MG63 (cell line): ENCODE results near the gene CCN5. TPM values are rescaled to one million over a fixed set of nuclear protein-coding genes. Genes with fewer than 3 reads are reported as not detected.
"Not testable (repeated sequence)": the region's sequence is repeated elsewhere in the genome, so short reads cannot be mapped to it uniquely, and the experiment has no call there.

Source experiments
- DNase-seq: peaks from one replicate; pipeline ENCODE4 v3.0.0-alpha.2; 2020
- H3K27me3 ChIP-seq: fragments of 250-450 bp; sonication (Bioruptor Pico); 2 replicates; pipeline ENCODE4 v1.5.1; 2020; ENCODE audit warnings: mild to moderate bottlenecking, moderate library complexity
- H3K36me3 ChIP-seq: fragments of 250-450 bp; sonication (Bioruptor Pico); 2 replicates; pipeline ENCODE4 v1.5.1; 2020; ENCODE audit warnings: mild to moderate bottlenecking, moderate library complexity
- H3K4me3 ChIP-seq: fragments of 250-450 bp; sonication (Bioruptor Pico); 2 replicates; pipeline ENCODE4 v1.5.1; 2020; ENCODE audit warnings: mild to moderate bottlenecking, moderate library complexity
- H3K9me3 ChIP-seq: fragments of 250-450 bp; sonication (Bioruptor Pico); 2 replicates; pipeline ENCODE4 v1.5.1; 2020; ENCODE audit warnings: mild to moderate bottlenecking, moderate library complexity
- total RNA-seq: library from RNA; depleted of rRNA; stranded (reverse); fragments of >200 nt; shearing (Covaris generic); gene quantifications from 2 replicates; pipeline ENCODE4 v1.2.3, GENCODE V29; 2014; ENCODE audit warnings: low replicate concordance

Gene CCN5
- total RNA-seq, 1 experiment from 2014 or later, result 0.07 TPM

GRCh38 chr20:44691424-44692423 lies 23.4 kb upstream of the CCN5 start:
- H3K27me3 ChIP-seq, result no peaks in the 10 kb centered on the region
- no peaks in the 10 kb centered on the region for H3K36me3 ChIP-seq
- DNase-seq, result peak; percentile 86
- H3K9me3 ChIP-seq, result peaks cover 4% of the 10 kb centered on the region; the same call in 1 of the 2 replicates
- H3K4me3 ChIP-seq, result no peak overlapping the region

- Histone ChIP-seq H3K27me3 (no peaks in the 10 kb centered on the region), H3K36me3 (no peaks in the 10 kb centered on the region), H3K9me3 (peaks cover 4% of the 10 kb centered on the region; the same call in 1 of the 2 replicates), H3K4me3 (no peak overlapping the region)
- peak; percentile 99 for DNase-seq
These were observed 22.2 kb upstream of the CCN5 start for GRCh38 chr20:44692932-44693480.

DNA sequence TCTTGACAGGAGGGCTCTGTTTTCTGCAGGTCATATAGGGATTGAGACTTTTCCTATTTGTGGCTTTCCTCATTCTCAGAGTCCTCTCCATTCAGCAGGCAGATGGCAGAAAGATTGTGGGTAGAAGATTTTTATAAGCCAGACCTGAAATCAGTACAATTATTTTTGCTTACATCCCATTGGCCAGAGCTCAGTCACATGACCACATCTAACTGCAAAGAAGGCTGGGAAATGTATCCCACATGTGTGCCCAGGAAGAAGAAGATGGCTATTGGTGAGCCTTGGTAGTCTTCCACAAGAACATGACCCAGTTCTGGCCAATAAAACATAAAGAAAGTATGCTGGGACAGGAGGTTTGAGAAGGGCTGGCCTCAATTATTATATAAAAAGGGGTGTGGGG lies 21.5 kb upstream of the CCN5 start:
- no peak for DNase-seq
- no peaks in the 10 kb centered on the region for H3K36me3 ChIP-seq
- no peaks in the 10 kb centered on the region for H3K27me3 ChIP-seq
- H3K9me3 ChIP-seq, result peaks cover 4% of the 10 kb centered on the region; the same call in 1 of the 2 replicates
- H3K4me3 ChIP-seq, result no peak overlapping the region

DNA sequence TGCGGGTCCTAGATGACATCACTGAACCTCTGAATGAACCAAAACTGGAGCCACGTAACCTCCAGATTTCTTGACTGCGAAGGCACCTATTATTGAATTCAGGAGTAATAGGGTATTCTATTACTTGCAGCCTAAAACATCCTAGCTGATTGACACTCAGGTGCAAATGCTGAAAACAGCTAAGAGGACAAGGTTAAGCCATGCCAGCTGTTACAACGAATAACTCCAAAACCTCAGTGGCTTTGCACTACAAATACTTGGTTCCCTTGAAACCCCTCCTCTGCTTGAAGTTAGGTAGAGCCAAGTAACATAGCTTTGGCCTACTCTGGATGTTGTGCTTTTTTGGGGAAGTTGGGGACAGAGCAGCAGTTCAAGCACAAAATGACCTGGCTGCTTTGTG lies 21.0 kb upstream of the CCN5 start:
- DNase-seq, result no peak
- Histone ChIP-seq H3K27me3 (no peaks in the 10 kb centered on the region), H3K4me3 (no peak overlapping the region), H3K9me3 (peaks cover 4% of the 10 kb centered on the region; the same call in 1 of the 2 replicates), H3K36me3 (no peaks in the 10 kb centered on the region)

DNA sequence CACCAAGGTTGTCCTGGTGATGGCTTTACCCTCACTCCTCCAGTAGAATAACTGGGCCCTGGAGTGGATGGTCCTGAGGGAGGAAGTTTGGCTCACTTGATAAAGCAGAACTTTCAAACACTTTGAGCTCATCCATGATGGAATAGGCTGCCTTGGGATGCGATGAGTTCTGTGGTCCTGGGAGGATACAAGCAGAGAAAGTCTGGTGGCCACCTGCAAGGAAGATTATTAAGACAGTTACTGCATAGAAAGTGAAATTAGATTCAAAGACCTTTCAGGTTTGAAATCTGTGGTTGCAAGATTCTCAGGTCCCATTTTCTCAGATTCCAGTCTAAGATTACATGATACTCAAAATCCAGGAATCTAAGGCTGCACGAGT lies 19.9 kb upstream of the CCN5 start:
- no peak for DNase-seq
- H3K9me3 ChIP-seq, result peaks cover 4% of the 10 kb centered on the region; the same call in 1 of the 2 replicates
- H3K4me3 ChIP-seq, result no peak overlapping the region

GRCh38 chr20:44695674-44696300 lies 19.4 kb upstream of the CCN5 start:
- Histone ChIP-seq H3K27me3 (no peaks in the 10 kb centered on the region), H3K4me3 (no peak overlapping the region), H3K36me3 (no peaks in the 10 kb centered on the region), H3K9me3 (peaks cover 4% of the 10 kb centered on the region; the same call in 1 of the 2 replicates)
- DNase-seq, result no peak

More for the DNA sequence above, 19.9 kb upstream of the CCN5 start:
- H3K36me3 ChIP-seq, result no peaks in the 10 kb centered on the region
- no peaks in the 10 kb centered on the region for H3K27me3 ChIP-seq

DNA sequence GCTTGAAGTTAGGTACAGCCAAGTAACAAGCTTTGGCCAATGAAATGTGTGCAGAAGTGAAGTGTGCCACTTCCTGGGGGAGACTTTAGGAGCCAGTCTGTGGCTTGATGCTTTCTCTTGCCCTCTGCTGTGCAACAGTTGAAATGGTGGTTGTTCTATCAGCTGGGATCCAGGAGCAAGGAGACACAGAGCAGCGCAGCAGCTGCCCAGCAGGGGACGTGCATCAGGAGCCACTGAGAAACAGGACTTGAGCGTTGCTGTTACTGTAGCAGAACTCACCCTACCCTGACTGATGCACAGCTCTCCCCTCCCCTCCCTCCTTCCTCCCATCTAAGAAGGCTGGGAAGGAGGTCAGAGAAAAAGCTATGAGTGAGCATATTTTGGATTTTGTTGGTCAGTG lies 18.9 kb upstream of the CCN5 start:
- Histone ChIP-seq H3K27me3 (no peaks in the 10 kb centered on the region), H3K36me3 (no peaks in the 10 kb centered on the region), H3K9me3 (peaks cover 4% of the 10 kb centered on the region; the same call in 1 of the 2 replicates), H3K4me3 (no peak overlapping the region)
- DNase-seq, result no peak

DNA sequence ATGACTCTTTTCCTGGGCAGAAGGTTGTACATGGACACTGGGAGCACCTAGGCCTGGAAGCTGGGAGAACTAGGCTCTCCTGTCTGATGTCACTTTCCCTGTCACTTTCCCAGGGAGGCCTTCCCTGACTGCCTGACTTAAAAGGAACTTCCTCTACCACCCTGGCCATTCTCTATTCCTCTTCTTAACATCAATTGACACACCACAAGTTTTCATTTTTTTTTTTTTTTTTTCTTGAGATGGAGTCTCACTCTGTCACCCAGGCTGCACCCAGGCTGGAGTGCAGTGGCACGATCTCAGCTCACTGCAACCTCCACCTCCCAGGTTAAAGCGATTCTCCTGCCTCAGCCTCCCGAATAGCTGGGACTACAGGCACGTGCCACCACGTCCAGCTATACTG lies 18.1 kb upstream of the CCN5 start:
- not testable (repeated sequence) for H3K27me3 ChIP-seq, H3K9me3 ChIP-seq, H3K36me3 ChIP-seq, H3K4me3 ChIP-seq, DNase-seq

- no peak for DNase-seq
- no peaks in the 10 kb centered on the region for H3K27me3 ChIP-seq
- H3K36me3 ChIP-seq, result no peaks in the 10 kb centered on the region
- H3K9me3 ChIP-seq, result no peaks in the 10 kb centered on the region
- H3K4me3 ChIP-seq, result no peak overlapping the region
These were observed 16.8 kb upstream of the CCN5 start for GRCh38 chr20:44698351-44698750.

DNA sequence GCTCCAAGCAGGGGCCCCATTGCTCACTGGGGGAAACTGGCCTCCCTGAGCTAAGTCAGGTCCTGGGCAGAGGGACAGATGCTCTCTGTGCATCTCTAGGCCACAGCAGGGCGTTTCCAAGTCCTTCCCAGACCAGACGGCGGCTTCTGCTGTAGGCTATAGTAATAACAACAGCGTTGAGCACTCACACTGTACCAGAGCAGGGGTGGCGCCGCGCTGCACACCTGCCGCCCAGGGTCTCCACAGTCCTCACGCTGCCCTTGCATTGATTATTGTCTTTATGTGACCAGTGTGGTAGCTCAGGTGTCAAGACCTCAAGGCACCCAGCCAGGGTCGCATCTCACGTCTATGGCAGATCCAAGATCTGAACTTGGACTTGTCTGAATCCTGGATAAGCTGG lies 14.9 kb upstream of the CCN5 start:
- no peak for DNase-seq
- no peaks in the 10 kb centered on the region for H3K9me3 ChIP-seq

GRCh38 chr20:44701118-44701857 lies 13.9 kb upstream of the CCN5 start:
- Histone ChIP-seq H3K4me3 (no peak overlapping the region), H3K36me3 (no peaks in the 10 kb centered on the region), H3K9me3 (no peaks in the 10 kb centered on the region), H3K27me3 (no peaks in the 10 kb centered on the region)
- DNase-seq, result no peak

More for the DNA sequence above, 14.9 kb upstream of the CCN5 start:
- no peak overlapping the region for H3K4me3 ChIP-seq
- no peaks in the 10 kb centered on the region for H3K36me3 ChIP-seq
- H3K27me3 ChIP-seq, result no peaks in the 10 kb centered on the region

DNA sequence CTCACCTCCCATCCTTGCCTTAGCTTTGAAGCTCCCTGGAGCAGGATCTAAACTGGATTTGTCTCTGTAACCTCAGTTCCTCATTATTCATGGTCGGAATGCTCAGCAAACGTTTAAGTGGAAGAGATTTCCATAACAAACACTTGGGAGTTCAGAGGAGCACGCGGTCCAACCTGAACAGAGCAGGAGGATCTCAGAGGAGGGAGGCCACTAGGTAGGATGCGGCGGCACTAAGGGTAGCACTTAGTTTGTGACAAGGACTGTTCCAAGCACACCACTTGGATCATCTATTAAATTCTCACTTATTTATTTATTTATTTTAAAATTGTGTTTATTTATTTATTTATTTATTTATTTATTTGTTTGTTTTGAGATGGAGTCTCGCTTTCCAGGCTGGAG lies 13.3 kb upstream of the CCN5 start:
- Histone ChIP-seq H3K4me3 (no peak overlapping the region), H3K9me3 (no peaks in the 10 kb centered on the region), H3K27me3 (no peaks in the 10 kb centered on the region), H3K36me3 (no peaks in the 10 kb centered on the region)
- no peak for DNase-seq

- no peaks in the 10 kb centered on the region for H3K36me3 ChIP-seq
- H3K27me3 ChIP-seq, result no peaks in the 10 kb centered on the region
- H3K9me3 ChIP-seq, result no peaks in the 10 kb centered on the region
- peak; percentile 97 for DNase-seq
- H3K4me3 ChIP-seq, result no peak overlapping the region
These were observed 12.4 kb upstream of the CCN5 start for GRCh38 chr20:44702776-44703175.

GRCh38 chr20:44703183-44703925 lies 11.8 kb upstream of the CCN5 start:
- Histone ChIP-seq H3K4me3 (no peak overlapping the region), H3K27me3 (no peaks in the 10 kb centered on the region), H3K9me3 (no peaks in the 10 kb centered on the region), H3K36me3 (no peaks in the 10 kb centered on the region)
- DNase-seq, result no peak

GRCh38 chr20:44703956-44704488 lies 11.1 kb upstream of the CCN5 start:
- no peaks in the 10 kb centered on the region for H3K27me3 ChIP-seq
- H3K36me3 ChIP-seq, result no peaks in the 10 kb centered on the region
- no peaks in the 10 kb centered on the region for H3K9me3 ChIP-seq
- H3K4me3 ChIP-seq, result no peak overlapping the region
- DNase-seq, result no peak

GRCh38 chr20:44704551-44704971 lies 10.6 kb upstream of the CCN5 start:
- Histone ChIP-seq H3K27me3 (no peaks in the 10 kb centered on the region), H3K4me3 (no peak overlapping the region), H3K36me3 (no peaks in the 10 kb centered on the region), H3K9me3 (no peaks in the 10 kb centered on the region)
- peak; percentile 64 for DNase-seq
